HS-5 (cell line): ENCODE data around the gene TMTC2.
A peak's percentile ranks its signal among the peaks of the same experiment; 100 is the strongest.
"Not testable (repeated sequence)": the region's sequence is repeated elsewhere in the genome, so short reads cannot be mapped to it uniquely, and the experiment has no call there.

Experiments used
- DNase-seq: peaks from one replicate; pipeline ENCODE4 v3.0.0-alpha.2; 2012; ENCODE audit warnings: low read depth

TMTC2 gene

DNA sequence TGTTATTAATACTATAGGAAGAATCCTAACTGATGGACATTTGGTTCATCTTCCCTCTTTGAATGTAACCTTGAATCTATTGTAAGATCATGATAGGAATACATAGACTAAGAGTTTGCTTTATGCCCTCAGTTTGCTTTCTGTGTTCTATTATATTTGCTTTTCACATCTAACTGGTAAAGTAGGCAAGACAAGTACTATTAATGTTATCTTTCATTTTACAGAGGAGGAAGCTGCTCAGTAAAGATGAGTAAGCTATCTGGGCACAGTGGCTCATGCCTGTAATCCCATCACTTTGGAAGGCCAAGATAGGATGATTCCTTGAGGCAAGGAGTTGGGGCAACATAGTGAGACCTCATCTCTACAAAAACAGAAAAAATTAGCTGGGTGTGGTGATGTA, 103.0 kb downstream of the TMTC2 start:
- no peak for DNase-seq

DNA sequence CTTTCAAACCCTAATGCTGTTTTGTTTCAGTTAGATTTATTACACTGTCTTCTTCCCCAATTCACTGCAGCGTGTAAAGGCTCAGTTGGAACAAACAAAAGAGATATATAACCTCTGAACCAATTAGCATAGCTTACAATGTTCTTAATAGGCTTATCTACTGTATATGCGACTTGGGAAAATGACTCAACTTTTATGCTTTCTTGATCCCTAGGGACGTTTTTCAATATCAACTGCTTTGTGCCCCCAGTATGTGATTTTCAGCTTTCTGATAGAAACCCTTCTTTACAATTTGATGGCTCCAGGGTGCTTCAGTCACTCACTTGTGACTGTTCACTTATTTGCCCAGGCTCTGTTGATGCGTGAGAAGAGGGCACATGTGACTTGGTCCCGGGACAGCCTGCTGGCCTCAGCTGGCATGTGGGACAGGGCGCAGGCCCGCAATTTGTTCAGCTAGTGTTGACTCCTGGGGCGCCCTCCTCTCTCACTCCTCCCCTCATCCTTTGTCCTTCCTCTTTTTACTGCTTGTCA, 107.1 kb downstream of the TMTC2 start:
- no peak for DNase-seq

DNA sequence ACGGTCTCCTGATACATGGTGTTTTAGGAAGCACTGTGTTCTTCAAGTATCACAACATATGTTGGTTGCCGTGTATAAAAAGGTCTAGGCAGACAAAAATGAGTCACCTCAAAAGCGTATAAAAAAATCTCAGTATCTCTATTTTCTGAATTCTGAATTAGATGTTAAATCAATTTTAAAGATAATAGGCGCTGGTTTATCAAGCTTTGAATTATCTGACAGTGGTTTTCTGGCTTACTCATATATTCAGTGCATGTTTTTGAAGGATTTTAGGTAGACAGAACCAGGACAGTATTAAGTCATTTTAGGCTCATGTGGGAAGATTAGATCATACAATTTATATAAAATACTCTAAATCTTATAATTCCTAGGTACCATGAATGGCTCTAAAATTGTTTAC, 110.8 kb downstream of the TMTC2 start:
- DNase-seq = no peak

DNA sequence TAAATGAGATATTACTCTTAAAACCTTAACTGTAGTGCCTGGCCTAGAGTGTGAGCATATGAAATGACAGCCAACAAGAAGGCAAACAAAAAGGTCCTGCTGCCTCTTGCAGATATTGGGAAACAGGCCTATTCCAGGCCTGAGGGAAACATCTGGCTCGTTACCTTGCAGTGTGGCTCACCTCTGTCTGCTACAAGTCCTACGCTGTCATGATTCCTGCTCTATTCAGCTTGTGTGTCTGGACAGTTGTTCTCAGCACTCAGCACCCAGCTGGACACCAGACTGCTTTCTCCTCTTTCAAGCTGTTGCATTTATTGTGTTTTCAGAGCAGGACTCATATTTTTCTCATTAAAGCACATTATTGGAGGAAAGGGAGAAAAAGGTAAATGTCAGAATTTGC, 113.5 kb downstream of the TMTC2 start:
- no peak for DNase-seq

DNA sequence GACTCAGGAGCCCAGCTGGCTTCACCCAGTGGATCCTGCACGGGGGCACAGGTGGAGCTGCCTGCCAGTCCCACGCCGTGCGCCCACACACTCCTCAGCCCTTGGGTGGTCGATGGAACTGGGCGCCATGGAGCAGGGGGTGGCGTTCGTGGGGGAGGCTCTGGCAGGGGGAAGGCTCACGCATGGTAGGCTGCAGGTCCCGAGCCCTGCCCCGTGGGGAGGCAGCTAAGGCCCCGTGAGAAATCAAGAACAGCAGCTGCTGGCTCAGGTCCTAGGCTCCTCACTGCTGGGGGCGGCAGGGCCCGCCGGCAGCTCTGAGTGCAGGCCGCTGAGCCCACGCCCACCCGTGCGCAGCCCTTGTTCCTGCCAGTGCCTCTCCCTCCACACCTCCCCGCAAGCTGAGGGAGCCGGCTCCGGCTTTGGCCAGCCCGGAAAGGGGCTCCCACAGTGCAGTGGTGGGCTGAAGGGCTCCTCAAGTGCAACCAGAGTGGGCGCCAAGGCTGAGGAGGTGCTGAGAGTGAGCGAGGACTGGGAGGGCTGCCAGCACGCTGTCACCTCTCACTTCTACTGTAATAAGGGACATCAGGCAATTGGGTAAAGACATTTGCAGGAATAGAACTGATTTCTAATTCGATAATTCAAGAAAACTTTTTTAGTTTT, 115.4 kb downstream of the TMTC2 start:
- no peak for DNase-seq

DNA sequence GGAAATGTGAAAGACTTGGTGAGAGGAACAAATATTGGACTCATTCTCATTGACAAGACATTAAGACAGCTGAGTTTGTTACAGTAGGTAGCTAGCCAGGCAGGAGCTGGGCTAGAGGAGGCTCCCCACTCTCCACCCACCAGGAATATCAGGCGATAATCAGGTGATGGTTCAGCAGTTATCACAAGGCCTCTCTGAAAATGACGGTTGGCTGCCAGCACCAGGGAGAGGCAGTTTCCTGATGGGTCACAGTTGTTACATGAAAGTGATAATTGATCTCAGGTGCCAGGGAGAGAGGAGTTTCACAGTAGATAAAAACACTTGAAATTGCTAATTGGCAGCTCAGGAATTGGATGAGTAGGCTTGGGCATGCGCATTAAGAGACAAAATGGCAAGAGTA, 116.5 kb downstream of the TMTC2 start:
- DNase-seq = no peak

DNA sequence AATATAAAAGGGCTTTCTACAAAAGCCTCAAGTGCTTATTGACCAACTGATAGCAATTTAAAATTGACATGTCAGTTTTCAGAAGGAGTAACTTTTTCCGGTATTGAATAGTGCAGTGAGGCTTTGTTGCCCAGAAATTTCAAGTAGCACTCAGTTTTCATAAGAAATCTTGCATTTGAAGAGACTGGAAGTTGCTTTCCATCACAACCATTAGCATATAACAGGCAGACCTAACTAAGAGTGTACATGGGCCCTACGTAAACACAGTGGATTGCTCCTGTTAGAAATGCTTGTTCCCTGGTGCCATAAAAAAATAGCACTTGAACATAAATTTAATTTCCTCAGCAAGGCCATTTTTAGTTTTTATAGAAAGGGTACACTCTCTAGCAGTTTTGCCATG, 117.9 kb downstream of the TMTC2 start:
- DNase-seq = no peak

DNA sequence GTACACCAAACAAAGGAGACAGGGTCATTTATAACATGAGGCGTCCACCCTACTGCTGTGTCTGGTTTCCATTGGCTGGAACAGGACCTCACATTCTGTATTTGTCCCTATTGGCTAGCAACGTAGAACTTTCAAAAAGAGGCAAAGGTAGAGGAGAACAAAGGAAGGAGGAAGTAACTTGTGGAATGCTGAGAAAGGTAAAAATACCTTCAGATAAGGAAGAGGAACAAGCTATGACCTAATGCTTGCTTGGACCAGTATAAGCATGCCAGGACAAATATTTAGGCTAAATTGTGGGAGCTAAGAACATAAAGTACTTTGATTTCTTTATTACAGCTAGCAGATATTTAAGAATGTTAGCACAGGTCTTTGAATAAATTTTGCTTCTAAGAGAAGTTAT, 118.3 kb downstream of the TMTC2 start:
- DNase-seq = not testable (repeated sequence)

DNA sequence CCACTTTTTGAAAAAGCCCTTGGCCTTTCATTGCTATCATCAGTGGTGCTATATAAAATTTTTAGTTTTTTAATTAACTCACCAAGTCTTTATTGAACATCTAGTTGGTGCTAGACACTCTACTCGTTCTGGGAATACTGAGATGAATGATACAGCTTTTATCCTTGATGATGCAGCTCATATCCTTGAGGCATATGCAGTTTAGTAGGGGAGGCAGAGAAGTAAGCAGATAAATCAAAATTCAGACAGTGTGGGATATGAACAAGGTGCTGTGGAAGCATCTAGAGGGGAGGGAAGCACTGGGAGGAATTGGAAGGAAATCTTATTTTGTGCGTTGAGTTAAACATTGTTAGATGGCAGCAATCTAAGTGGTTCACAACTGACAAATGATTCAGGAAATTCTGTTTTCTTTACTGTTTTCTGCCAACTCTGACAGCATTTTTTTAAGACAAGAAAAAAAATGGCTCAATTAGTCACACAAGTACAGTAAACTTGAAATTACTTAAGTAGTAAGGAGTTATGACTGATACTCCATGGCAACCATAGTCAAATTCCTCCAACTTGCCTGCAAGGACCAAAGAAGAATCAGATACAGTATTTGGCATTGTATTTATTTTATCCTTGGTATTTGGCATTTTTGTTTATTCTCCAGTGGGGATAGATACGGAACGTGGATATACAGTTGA, 119.2 kb downstream of the TMTC2 start:
- peak; percentile 3 for DNase-seq

DNA sequence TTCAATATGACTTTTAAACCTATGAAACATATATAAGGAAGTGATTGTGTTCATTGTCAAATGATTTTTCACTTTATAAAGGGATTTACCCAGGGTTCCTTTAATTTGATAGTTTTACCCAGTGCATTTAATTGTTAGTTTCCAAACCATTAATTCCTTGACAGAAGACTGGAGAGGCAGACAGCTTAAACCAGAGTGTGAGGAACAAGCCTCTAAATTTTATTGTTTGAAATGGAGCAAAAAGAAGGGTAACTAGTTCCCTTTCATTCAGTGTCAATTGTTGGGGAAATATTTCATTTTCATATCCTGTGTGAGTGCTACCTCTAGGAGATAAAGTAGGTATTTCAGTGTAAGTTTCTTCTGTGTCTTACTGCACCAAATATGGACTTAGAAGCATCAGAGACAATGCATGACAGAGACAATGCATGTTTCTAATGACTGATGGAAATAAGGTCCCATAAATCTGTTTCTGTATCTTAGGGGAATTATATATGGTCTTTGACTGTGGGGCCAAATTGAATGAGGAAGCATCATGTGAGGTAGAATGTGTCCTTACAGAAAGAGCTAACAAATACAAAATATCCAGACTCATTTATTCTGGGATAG, 120.5 kb downstream of the TMTC2 start:
- no peak for DNase-seq

DNA sequence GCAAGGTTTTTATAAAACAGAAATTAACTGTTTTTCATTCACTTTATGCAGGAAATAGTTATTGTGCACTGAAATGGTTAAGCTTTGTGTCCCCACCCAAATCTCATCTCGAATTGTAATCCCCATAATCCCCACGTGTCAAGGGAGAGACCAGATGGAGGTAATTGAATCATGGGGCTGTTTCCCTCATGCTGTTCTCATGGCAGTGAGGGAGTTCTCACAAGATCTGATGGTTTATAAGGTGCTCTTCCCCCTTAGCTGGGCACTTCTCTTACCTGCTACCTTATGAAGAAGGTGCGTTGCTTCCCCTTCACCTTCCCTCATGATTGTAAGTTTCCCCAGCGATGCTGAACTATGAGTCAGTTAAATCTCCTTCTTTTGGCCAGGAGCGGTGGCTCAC, 123.9 kb downstream of the TMTC2 start:
- DNase-seq = no peak

DNA sequence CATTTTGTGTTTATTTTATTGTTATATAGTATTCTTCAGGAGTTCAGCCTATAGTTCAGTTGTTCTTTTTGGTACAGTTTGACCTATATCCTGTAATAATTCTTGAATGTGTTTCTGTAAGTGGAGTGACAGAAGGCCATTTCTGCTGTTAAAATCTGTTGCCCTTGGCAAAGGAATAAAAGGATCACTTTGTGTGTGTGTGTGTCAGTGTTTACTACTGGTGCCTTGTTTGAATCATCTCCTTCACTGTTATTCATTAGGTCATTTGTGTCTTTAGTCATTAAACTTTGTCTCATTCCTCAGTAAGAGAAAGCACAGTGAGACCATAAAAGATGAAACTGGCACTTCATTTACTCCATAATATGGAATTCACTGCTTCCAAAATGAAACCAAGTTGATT, 130.7 kb downstream of the TMTC2 start:
- DNase-seq = no peak

DNA sequence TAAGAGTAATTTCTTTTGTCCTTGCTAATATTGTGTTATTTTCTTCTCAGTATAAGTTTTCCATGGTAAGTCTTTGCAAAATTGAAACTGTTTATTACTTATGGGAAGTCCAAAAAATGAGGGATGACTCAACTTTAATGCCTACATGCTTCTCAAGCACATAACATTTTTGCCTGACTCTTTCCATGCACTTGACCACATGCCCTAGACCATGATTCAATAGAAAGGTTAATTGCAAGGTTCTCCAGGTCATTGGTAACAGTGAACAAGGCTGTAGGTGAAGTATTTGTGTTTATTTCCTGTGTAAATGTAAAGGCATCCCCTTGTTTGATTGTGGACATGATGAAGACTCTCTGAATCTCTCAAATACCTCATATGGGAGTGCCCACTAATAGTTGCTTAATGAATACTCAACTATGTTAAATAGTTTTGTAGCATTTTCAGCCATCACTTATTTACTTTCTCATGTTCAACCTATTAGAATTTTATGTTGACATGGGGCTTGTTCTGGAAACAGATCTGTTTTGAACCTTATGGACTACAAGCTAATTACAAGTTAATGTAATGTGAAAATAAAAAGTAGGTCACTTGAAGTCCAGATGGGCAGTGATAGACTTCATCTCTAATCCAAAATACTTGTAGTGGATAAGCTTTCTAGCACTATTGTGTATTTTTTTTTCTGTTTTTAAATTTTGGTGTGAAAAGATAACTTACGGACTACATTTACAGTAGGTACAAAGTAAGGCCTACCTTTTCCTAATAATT, 131.7 kb downstream of the TMTC2 start:
- DNase-seq = no peak

DNA sequence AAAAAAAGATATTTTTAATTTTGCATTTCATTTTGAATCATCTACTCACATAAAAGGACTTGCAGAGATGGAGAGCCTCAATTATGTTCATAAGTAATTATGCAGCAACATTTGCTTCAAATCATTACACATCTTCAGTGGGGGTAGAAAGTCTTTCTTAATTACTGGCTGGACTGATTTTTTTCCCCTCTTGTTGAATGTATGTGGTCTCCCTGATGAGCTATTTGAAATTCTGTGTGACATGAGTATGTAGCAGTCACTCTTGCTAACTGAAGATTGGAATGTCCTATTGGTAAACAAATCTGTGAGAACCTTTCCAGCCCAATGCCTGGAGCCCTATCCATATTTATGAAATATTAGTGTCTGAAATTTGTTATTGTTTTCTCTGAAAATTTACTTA, 139.8 kb downstream of the TMTC2 start:
- DNase-seq = no peak

DNA sequence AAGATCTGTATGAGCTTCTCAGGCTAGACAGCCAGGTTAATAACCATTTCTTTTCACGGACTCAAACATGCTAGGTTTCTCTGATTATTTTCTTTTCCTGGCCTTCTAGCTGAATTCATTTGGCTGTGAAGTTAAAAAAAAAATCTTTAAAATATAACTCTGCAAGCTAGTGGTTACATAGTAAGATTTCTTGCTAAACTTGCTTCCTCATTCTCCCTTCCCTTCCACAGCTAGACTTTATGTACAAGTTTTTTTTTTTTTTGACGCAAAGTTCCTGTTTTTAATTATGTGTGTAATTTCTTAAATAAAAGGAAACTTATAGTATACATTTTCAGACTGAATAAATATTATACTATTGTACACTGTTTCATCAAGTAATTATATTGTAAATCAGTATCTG, 145.4 kb downstream of the TMTC2 start:
- no peak for DNase-seq

DNA sequence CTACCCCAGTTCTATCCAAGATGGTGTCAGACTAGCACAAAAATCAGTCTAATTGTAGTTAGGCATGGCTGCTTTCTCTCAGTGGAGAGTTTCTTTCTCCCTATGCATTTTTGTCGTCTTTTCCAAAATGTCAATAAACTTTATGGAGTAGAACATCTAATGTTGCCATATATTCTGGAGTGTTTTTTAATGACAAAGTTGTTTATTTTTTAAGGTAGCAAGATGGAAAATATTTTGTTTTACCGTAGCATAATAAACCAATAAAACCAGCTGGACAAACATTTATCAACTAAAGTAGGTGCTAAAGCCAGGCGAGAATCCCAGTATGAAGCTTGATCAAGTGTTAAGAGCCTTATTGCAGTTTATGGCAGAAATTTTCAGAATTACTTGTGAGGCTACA, 146.3 kb downstream of the TMTC2 start:
- DNase-seq = no peak

DNA sequence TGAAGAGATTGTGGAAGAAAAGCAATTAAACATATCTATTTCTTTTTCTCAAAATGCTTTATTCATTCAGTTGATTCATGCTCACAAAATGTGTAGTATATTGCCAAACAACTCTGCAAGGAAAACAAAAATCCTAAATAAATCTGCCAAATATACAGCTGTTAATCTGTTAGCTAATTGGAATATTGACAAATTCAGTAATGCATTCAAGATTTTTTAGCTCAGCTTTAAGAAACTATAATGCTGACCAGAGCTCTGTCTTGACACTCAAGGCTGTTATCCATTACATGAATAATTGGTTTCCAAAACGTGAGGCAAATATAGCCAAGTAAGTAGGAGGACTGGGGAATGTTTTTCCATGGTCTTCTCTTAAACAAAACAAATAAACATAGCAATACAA, 146.8 kb downstream of the TMTC2 start:
- no peak for DNase-seq

DNA sequence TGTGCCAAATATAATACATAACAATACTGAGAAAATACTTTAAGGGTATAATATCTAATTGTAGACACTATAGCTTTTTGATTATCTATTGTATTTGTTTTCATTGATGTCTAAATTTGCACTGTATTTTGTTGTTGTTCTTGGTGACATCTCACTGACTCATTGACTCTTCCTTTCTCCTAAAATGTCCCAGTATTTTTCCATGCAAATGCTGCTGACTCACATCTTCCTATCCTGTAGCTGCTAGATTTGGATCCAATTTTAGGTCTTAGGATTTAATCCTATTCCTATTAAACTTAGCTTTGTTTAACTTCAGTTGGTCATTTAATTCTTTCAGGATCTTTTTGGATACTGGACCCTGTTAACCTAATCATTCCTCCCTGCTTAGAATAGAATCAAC, 148.5 kb downstream of the TMTC2 start:
- DNase-seq = peak; percentile 13

DNA sequence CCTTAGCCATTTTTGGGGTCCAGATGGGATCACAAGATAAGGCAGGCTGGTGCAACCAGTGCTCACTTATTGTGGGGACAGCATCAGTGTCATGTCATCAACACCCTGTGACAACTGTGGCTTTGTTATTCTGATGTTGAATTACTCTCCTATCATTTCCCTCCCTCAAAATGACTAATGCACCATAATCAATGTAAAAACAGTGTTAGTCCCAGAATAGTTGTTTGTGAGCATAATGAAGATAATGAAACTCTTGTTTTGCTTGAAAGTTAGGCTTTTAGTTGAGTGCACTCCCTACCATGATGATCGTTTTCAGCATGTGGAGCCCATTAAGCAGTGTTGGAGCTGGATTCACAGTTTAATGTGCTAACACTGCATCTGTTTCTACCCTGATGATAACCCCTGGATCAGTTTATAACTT, 151.4 kb downstream of the TMTC2 start:
- no peak for DNase-seq

DNA sequence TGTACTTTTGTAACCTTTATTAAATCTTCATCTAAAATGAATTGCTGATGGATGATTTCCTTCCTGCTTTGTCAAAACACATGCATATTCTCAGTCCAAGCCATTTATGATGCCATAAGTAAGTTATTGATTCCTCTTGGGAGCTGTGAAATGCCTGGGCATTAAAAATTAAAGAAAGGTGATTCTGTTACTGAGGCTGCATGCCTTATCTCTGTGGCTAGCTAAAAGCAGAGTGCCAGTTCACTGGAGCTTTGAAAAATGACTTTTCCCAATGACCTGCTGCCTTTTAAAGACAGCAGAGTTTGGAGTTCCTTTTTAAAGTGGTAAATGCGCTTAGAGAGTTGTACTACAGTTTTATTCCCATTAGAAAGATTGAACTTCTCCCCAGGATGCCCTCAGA, 152.1 kb downstream of the TMTC2 start:
- DNase-seq = no peak

DNA sequence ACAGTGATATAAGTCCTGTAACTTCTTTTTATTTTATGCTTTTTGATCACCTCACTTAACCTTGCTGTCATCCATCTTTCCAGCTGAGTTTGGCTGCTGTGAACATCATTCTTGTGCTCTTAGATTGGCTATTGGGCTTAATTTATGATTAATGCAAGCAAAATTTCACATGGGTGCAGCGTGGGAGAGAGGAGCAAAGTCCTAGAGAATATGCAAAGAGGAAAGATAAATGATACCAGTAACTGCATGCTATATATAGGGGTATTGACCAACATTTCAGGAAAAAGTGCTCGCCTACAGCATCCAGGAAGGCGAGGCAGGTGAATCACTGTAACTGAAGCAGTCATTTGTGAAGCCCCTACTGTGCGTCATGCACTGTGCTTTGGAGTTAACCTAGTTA, 153.1 kb downstream of the TMTC2 start:
- DNase-seq = no peak

DNA sequence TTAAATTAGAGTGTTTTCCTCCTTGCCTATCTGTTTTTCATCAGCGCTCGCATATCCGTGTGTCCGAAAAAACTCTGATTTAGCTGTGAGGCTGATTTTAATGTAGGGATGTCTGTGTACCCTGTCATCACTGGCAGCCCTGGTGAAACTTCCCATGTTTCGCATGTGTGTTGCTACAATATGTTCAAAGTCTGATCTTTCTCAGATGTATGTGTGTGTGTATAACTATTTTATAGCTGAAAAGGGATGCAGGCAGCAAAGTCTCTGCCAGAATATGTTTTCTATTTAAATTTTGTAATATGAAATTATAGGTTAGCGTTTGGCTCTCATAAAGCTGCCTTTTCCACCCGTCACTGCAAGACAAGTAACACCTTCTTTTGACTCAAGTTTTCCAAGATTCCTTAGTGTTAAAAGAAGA, 154.8 kb downstream of the TMTC2 start:
- DNase-seq = no peak

DNA sequence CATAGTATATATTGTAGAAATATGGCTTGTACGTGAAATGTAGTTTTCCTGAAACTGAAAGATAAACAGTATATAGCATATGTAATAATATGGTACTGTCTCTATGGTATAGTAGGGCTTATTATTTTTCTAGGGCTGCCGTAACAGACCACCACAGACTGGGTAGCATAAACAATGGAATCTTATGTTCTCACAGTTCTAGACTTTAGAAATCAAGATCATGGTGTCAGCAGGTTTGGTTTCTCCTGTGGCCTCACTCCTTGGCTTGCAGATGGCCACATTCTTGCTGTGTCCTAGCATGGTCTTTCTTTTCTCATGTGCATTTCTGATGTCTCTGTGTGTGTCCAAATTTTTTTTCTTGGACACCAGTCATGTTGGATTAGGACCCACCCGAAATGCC, 155.8 kb downstream of the TMTC2 start:
- no peak for DNase-seq
